GM23338 (cell line): ENCODE data around the gene PHGDH. TPM values are rescaled to one million over a fixed set of nuclear protein-coding genes. Genes with fewer than 3 reads are reported as not detected.

ENCODE experiments used
- ATAC-seq: fragments of 200-7000 bp; cut with Tn5 transposase; 3 replicates; pipeline ENCODE4 v1.9.1; 2020
- DNase-seq: peaks from one replicate; pipeline ENCODE4 v3.0.0-alpha.2; 2015; ENCODE audit warnings: low spot score
- H2AFZ ChIP-seq: fragments of 200-600 bp; sonication (generic); 2 replicates; pipeline ENCODE4 v1.8.0; 2016; ENCODE audit warnings: antibody characterized with exemption, mild to moderate bottlenecking, moderate library complexity
- H3F3A ChIP-seq: fragments of 200-600 bp; sonication (generic); replicated peaks from 2 replicates; pipeline ENCODE4 v1.8.0; 2017; ENCODE audit warnings: antibody characterized with exemption, mixed run types, low read depth
- H3K27ac ChIP-seq: fragments of 200-600 bp; sonication (generic); 2 replicates; pipeline ENCODE4 v1.6.1; 2016; ENCODE audit warnings: low read depth
- H3K27me3 ChIP-seq: fragments of 200-600 bp; sonication (generic); 2 replicates; pipeline ENCODE4 v1.8.0; 2016; ENCODE audit warnings: mild to moderate bottlenecking, mixed run types, moderate library complexity; ENCODE audit not compliant: insufficient read depth
- H3K36me3 ChIP-seq: fragments of 200-600 bp; sonication (generic); 2 replicates; pipeline ENCODE4 v1.8.0; 2016; ENCODE audit warnings: mild to moderate bottlenecking; ENCODE audit not compliant: insufficient read depth
- H3K4me1 ChIP-seq: fragments of 200-600 bp; sonication (generic); 2 replicates; pipeline ENCODE4 v1.8.0; 2016; ENCODE audit warnings: mild to moderate bottlenecking, moderate library complexity; ENCODE audit not compliant: insufficient read depth
- H3K4me2 ChIP-seq: fragments of 200-600 bp; sonication (generic); 2 replicates; pipeline ENCODE4 v1.7.1; 2017; ENCODE audit warnings: mixed run types
- H3K4me3 ChIP-seq: fragments of 200-600 bp; sonication (generic); 2 replicates; pipeline ENCODE4 v1.6.1; 2016; ENCODE audit warnings: mixed run types
- H3K79me2 ChIP-seq: fragments of 200-600 bp; sonication (generic); replicated peaks from 2 replicates; pipeline ENCODE4 v1.8.0; 2017; ENCODE audit warnings: mild to moderate bottlenecking; ENCODE audit not compliant: insufficient read depth
- H3K9me2 ChIP-seq: fragments of 200-600 bp; sonication (generic); 2 replicates; pipeline ENCODE4 v1.8.0; 2017; ENCODE audit not compliant: insufficient read depth
- H4K20me1 ChIP-seq: fragments of 200-600 bp; sonication (generic); replicated peaks from 2 replicates; pipeline ENCODE4 v1.8.0; 2017; ENCODE audit warnings: mild to moderate bottlenecking; ENCODE audit not compliant: insufficient read depth
- H3K27ac Mint-ChIP-seq: 2 replicates; pipeline ENCODE4 v1.8.0; 2020; ENCODE audit warnings: inconsistent platforms, mild to moderate bottlenecking, moderate library complexity, mixed read lengths
- H3K27me3 Mint-ChIP-seq: 3 replicates; pipeline ENCODE4 v1.8.0; 2022; ENCODE audit warnings: low read depth, mild to moderate bottlenecking, moderate library complexity, mixed read lengths, inconsistent platforms; ENCODE audit not compliant: insufficient read depth, poor library complexity
- H3K36me3 Mint-ChIP-seq: 3 replicates; pipeline ENCODE4 v1.8.0; 2021; ENCODE audit warnings: low read depth, mild to moderate bottlenecking, inconsistent platforms, moderate library complexity, mixed read lengths
- H3K4me1 Mint-ChIP-seq: 3 replicates; pipeline ENCODE4 v1.8.0; 2020; ENCODE audit warnings: mild to moderate bottlenecking, inconsistent platforms, mixed read lengths
- H3K4me3 Mint-ChIP-seq: 3 replicates; pipeline ENCODE4 v1.8.0; 2021; ENCODE audit warnings: moderate library complexity, mild to moderate bottlenecking, inconsistent platforms, mixed read lengths
- H3K9me3 Mint-ChIP-seq: 3 replicates; pipeline ENCODE4 v1.8.0; 2020; ENCODE audit warnings: moderate library complexity, mild to moderate bottlenecking, inconsistent platforms, mixed read lengths
- EZH2 ChIP-seq: fragments of 200-600 bp; sonication (generic); IDR thresholded peaks from one replicate; pipeline ENCODE4 v1.8.0; 2017; ENCODE audit warnings: antibody characterized with exemption, mild to moderate bottlenecking, low read depth; ENCODE audit not compliant: unreplicated experiment
- POLR2AphosphoS5 ChIP-seq: IDR thresholded peaks from 2 replicates; pipeline ENCODE4 v1.6.1; 2016; ENCODE audit warnings: antibody characterized with exemption, low read depth
- STAT1 ChIP-seq: IDR thresholded peaks from one replicate; pipeline ENCODE4 v1.6.1; 2016; ENCODE audit warnings: antibody characterized with exemption; ENCODE audit not compliant: unreplicated experiment
- ZNF114 ChIP-seq: fragments of 250-450 bp; sonication (Bioruptor Pico); IDR thresholded peaks from 2 replicates; pipeline ENCODE4 v1.5.0; 2020; ENCODE audit warnings: mild to moderate bottlenecking, moderate library complexity
- ZNF331 ChIP-seq: fragments of 250-450 bp; sonication (Bioruptor Pico); IDR thresholded peaks from 2 replicates; pipeline ENCODE4 v1.5.0; 2020; ENCODE audit warnings: low read depth, mild to moderate bottlenecking, moderate library complexity
- polyA plus RNA-seq: library from polyadenylated mRNA; unstranded; fragments of >200 nt; fragmentation: Nextera tagmentation; extraction: Ambion mirVana; gene quantifications from 2 replicates; pipeline ENCODE4 v1.2.1, GENCODE V29; 2016
- total RNA-seq: library from RNA; depleted of rRNA; stranded (reverse); fragments of >200 nt; shearing (Covaris generic); gene quantifications from 2 replicates; pipeline ENCODE4 v1.2.3, GENCODE V29; 2014
- TF ChIP-seq, protein P1 (sequence below): IDR thresholded peaks from 2 replicates; pipeline ENCODE4 v1.6.1; 2016; ENCODE audit warnings: antibody characterized with exemption
- TF ChIP-seq, protein P2 (sequence below), 2 experiments: fragments of 200-600 bp in 1 of 2; sonication (generic) in 1 of 2; conservative IDR thresholded peaks; 2 replicates each; pipeline versions ENCODE4 v1.5.1 to v1.6.1; 2016 to 2017; ENCODE audit warnings: antibody characterized with exemption in 2 of 2, low read depth in 2 of 2, mild to moderate bottlenecking in 2 of 2, moderate library complexity in 1 of 2
- TF ChIP-seq, protein P3 (sequence below): fragments of 250-450 bp; sonication (Bioruptor Pico); IDR thresholded peaks from 2 replicates; pipeline ENCODE4 v1.5.0; 2020; ENCODE audit warnings: mild to moderate bottlenecking, moderate library complexity
- TF ChIP-seq, protein P4 (sequence below): IDR thresholded peaks from one replicate; pipeline ENCODE4 v1.6.1; 2018; ENCODE audit warnings: antibody characterized with exemption; ENCODE audit not compliant: unreplicated experiment

PHGDH gene
- total and polyA plus RNA-seq, 2 experiments from 2014 or later, result 612 to 885 TPM

DNA sequence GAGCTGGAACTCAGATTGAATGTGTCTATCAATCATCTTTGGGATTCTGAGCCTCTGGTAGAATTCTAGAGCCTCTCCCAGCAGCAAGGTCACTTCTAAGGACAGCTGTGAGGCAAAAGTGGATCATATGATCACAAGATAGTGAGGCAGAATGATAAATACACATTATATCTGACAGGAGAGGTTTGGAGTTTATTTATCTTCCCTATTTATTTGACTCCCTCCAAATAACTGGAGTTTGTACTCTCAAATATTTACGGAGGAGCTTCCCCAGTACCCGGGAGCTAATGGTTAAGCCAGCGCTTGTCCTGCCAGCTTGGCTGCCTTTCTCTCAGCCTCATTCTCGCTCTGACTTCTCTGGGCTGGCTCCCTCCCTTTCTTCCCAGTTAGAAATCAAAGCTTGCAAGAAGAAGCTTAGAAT, 54.6 kb downstream of the PHGDH start:
- DNase-seq, result no peak

DNA sequence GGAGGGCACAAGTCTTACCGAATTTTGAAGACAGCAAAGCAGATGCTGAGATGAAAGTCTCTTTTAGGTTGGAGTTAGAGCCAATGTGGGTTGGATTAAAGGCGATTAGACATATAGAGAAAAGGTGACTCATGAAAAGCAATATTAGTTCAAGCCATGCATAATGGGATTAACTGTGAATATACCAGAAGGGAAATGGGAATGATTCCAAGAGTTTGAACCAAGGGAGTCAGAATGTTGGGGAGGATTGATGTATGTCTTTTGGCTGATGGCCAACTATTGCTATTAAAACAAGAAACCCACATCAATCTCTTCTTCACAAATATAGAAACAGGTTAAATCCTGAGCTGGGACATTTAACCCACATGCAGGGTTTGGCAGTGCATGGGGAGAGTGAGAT, 55.8 kb downstream of the PHGDH start:
- Histone ChIP-seq H3K4me3 (no peak overlapping the region), H3K4me1 (peaks cover 3% of the 10 kb centered on the region), H4K20me1 (no peaks in the 10 kb centered on the region), H3F3A (no peaks in the 10 kb centered on the region), H3K27ac (no peak overlapping the region), H3K4me2 (no peak overlapping the region), H2AFZ (no peak overlapping the region), H3K9me2 (no peaks in the 10 kb centered on the region; the same call in 1 of the 2 replicates), H3K79me2 (no peaks in the 10 kb centered on the region), H3K36me3 (no peaks in the 10 kb centered on the region), H3K27me3 (no peaks in the 10 kb centered on the region)
- H3K36me3 Mint-ChIP-seq, result no peaks in the 10 kb centered on the region
- no peak for ATAC-seq
- H3K4me3 Mint-ChIP-seq, result no peak overlapping the region
- H3K9me3 Mint-ChIP-seq, result no peaks in the 10 kb centered on the region; the same call in 2 of the 3 replicates
- peaks cover 5% of the 10 kb centered on the region; the same call in 2 of the 3 replicates for H3K4me1 Mint-ChIP-seq
- H3K27ac Mint-ChIP-seq, result no peak overlapping the region
- peaks cover 3% of the 10 kb centered on the region for H3K27me3 Mint-ChIP-seq
- no peak for DNase-seq
- TF ChIP-seq ZNF114 (CRISPR knock-in tag) (no peak), EZH2 (no peak), STAT1 (no peak), POLR2AphosphoS5 (no peak), ZNF331 (no peak)
- TF ChIP-seq, protein P1, sequence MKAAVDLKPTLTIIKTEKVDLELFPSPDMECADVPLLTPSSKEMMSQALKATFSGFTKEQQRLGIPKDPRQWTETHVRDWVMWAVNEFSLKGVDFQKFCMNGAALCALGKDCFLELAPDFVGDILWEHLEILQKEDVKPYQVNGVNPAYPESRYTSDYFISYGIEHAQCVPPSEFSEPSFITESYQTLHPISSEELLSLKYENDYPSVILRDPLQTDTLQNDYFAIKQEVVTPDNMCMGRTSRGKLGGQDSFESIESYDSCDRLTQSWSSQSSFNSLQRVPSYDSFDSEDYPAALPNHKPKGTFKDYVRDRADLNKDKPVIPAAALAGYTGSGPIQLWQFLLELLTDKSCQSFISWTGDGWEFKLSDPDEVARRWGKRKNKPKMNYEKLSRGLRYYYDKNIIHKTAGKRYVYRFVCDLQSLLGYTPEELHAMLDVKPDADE, result no peak
- TF ChIP-seq, protein P2, sequence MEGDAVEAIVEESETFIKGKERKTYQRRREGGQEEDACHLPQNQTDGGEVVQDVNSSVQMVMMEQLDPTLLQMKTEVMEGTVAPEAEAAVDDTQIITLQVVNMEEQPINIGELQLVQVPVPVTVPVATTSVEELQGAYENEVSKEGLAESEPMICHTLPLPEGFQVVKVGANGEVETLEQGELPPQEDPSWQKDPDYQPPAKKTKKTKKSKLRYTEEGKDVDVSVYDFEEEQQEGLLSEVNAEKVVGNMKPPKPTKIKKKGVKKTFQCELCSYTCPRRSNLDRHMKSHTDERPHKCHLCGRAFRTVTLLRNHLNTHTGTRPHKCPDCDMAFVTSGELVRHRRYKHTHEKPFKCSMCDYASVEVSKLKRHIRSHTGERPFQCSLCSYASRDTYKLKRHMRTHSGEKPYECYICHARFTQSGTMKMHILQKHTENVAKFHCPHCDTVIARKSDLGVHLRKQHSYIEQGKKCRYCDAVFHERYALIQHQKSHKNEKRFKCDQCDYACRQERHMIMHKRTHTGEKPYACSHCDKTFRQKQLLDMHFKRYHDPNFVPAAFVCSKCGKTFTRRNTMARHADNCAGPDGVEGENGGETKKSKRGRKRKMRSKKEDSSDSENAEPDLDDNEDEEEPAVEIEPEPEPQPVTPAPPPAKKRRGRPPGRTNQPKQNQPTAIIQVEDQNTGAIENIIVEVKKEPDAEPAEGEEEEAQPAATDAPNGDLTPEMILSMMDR (conservative IDR thresholded peaks at IDR 0.05; ENCODE audit: low read depth in 2 of 2), result no peak
- TF ChIP-seq, protein P3, sequence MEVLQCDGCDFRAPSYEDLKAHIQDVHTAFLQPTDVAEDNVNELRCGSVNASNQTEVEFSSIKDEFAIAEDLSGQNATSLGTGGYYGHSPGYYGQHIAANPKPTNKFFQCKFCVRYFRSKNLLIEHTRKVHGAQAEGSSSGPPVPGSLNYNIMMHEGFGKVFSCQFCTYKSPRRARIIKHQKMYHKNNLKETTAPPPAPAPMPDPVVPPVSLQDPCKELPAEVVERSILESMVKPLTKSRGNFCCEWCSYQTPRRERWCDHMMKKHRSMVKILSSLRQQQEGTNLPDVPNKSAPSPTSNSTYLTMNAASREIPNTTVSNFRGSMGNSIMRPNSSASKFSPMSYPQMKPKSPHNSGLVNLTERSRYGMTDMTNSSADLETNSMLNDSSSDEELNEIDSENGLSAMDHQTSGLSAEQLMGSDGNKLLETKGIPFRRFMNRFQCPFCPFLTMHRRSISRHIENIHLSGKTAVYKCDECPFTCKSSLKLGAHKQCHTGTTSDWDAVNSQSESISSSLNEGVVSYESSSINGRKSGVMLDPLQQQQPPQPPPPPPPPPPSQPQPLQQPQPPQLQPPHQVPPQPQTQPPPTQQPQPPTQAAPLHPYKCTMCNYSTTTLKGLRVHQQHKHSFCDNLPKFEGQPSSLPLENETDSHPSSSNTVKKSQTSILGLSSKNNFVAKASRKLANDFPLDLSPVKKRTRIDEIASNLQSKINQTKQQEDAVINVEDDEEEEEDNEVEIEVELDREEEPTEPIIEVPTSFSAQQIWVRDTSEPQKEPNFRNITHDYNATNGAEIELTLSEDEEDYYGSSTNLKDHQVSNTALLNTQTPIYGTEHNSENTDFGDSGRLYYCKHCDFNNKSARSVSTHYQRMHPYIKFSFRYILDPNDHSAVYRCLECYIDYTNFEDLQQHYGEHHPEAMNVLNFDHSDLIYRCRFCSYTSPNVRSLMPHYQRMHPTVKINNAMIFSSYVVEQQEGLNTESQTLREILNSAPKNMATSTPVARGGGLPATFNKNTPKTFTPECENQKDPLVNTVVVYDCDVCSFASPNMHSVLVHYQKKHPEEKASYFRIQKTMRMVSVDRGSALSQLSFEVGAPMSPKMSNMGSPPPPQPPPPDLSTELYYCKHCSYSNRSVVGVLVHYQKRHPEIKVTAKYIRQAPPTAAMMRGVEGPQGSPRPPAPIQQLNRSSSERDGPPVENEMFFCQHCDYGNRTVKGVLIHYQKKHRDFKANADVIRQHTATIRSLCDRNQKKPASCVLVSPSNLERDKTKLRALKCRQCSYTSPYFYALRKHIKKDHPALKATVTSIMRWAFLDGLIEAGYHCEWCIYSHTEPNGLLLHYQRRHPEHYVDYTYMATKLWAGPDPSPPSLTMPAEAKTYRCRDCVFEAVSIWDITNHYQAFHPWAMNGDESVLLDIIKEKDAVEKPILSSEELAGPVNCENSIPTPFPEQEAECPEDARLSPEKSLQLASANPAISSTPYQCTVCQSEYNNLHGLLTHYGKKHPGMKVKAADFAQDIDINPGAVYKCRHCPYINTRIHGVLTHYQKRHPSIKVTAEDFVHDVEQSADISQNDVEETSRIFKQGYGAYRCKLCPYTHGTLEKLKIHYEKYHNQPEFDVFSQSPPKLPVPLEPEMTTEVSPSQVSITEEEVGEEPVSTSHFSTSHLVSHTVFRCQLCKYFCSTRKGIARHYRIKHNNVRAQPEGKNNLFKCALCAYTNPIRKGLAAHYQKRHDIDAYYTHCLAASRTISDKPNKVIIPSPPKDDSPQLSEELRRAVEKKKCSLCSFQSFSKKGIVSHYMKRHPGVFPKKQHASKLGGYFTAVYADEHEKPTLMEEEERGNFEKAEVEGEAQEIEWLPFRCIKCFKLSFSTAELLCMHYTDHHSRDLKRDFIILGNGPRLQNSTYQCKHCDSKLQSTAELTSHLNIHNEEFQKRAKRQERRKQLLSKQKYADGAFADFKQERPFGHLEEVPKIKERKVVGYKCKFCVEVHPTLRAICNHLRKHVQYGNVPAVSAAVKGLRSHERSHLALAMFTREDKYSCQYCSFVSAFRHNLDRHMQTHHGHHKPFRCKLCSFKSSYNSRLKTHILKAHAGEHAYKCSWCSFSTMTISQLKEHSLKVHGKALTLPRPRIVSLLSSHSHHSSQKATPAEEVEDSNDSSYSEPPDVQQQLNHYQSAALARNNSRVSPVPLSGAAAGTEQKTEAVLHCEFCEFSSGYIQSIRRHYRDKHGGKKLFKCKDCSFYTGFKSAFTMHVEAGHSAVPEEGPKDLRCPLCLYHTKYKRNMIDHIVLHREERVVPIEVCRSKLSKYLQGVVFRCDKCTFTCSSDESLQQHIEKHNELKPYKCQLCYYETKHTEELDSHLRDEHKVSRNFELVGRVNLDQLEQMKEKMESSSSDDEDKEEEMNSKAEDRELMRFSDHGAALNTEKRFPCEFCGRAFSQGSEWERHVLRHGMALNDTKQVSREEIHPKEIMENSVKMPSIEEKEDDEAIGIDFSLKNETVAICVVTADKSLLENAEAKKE (CRISPR knock-in tag), result no peak
- TF ChIP-seq, protein P4, sequence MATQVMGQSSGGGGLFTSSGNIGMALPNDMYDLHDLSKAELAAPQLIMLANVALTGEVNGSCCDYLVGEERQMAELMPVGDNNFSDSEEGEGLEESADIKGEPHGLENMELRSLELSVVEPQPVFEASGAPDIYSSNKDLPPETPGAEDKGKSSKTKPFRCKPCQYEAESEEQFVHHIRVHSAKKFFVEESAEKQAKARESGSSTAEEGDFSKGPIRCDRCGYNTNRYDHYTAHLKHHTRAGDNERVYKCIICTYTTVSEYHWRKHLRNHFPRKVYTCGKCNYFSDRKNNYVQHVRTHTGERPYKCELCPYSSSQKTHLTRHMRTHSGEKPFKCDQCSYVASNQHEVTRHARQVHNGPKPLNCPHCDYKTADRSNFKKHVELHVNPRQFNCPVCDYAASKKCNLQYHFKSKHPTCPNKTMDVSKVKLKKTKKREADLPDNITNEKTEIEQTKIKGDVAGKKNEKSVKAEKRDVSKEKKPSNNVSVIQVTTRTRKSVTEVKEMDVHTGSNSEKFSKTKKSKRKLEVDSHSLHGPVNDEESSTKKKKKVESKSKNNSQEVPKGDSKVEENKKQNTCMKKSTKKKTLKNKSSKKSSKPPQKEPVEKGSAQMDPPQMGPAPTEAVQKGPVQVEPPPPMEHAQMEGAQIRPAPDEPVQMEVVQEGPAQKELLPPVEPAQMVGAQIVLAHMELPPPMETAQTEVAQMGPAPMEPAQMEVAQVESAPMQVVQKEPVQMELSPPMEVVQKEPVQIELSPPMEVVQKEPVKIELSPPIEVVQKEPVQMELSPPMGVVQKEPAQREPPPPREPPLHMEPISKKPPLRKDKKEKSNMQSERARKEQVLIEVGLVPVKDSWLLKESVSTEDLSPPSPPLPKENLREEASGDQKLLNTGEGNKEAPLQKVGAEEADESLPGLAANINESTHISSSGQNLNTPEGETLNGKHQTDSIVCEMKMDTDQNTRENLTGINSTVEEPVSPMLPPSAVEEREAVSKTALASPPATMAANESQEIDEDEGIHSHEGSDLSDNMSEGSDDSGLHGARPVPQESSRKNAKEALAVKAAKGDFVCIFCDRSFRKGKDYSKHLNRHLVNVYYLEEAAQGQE, result no peak

More for the DNA sequence above, 54.6 kb downstream of the PHGDH start:
- no peak for ATAC-seq
- Histone ChIP-seq H3K4me3 (no peak overlapping the region), H4K20me1 (no peaks in the 10 kb centered on the region), H3K9me2 (no peaks in the 10 kb centered on the region; the same call in 1 of the 2 replicates), H2AFZ (peak overlapping the region; percentile 24), H3K4me1 (peaks cover 4% of the 10 kb centered on the region), H3K4me2 (no peak overlapping the region), H3K27me3 (no peaks in the 10 kb centered on the region), H3K79me2 (no peaks in the 10 kb centered on the region), H3K27ac (no peak overlapping the region), H3F3A (no peaks in the 10 kb centered on the region), H3K36me3 (no peaks in the 10 kb centered on the region)
- no peak for TF ChIP-seq ZNF331
- no peaks in the 10 kb centered on the region; the same call in 2 of the 3 replicates for H3K9me3 Mint-ChIP-seq
- H3K27ac Mint-ChIP-seq, result no peak overlapping the region
- no peaks in the 10 kb centered on the region for H3K36me3 Mint-ChIP-seq
- peaks cover 3% of the 10 kb centered on the region for H3K27me3 Mint-ChIP-seq
- H3K4me3 Mint-ChIP-seq, result no peak overlapping the region
- peaks cover 5% of the 10 kb centered on the region; the same call in 2 of the 3 replicates for H3K4me1 Mint-ChIP-seq
